Renal cortex interstitium (tissue), 11 donors: ENCODE data around the gene PSD4. TPM values are rescaled to one million over a fixed set of nuclear protein-coding genes. Genes with fewer than 3 reads are reported as not detected.

Experiments
- DNase-seq, 11 donors: peaks; one replicate each; pipeline ENCODE4 v3.0.0-alpha.2; 2013; ENCODE audit warnings: low read depth in 9 of 11, low spot score in 4 of 11; ENCODE audit errors: extremely low read depth in 1 of 11
- polyA plus RNA-seq, 3 donors: library from polyadenylated mRNA; unstranded; fragments of 120-200 nt; gene quantifications; one replicate each; pipeline ENCODE4 v1.2.1, GENCODE V29; 2013; ENCODE audit not compliant: insufficient read length in 3 of 3

Gene PSD4
- polyA plus RNA-seq, 3 donors = 7.1 to 11.1 (median 9.4) TPM

- no peak for DNase-seq
Observed at GRCh38 chr2:113178069-113178746, 4.4 kb downstream of the PSD4 start.

- no peak for DNase-seq
Observed at GRCh38 chr2:113178891-113179290, 5.1 kb downstream of the PSD4 start.

- no peak for DNase-seq
Observed at GRCh38 chr2:113179446-113180045, 5.8 kb downstream of the PSD4 start.

- no peak for DNase-seq
Observed at GRCh38 chr2:113180131-113180946, 6.6 kb downstream of the PSD4 start.

GRCh38 chr2:113181258-113182051, 7.7 kb downstream of the PSD4 start:
- no peak for DNase-seq

- no peak for DNase-seq
Observed at GRCh38 chr2:113182471-113183260, 8.9 kb downstream of the PSD4 start.

- DNase-seq = no peak
Observed at GRCh38 chr2:113183264-113183663, 9.5 kb downstream of the PSD4 start.

- DNase-seq = no peak
Observed at GRCh38 chr2:113183703-113184102, 9.9 kb downstream of the PSD4 start.

- DNase-seq = no peak
Observed at GRCh38 chr2:113184531-113185230, 10.9 kb downstream of the PSD4 start.

GRCh38 chr2:113185664-113186432, 12.1 kb downstream of the PSD4 start:
- DNase-seq = no peak

GRCh38 chr2:113186433-113186796, 12.6 kb downstream of the PSD4 start:
- DNase-seq = no peak

- DNase-seq = no peak
Observed at GRCh38 chr2:113187771-113188170, 14.0 kb downstream of the PSD4 start.

GRCh38 chr2:113190871-113191270, 17.1 kb downstream of the PSD4 start:
- no peak for DNase-seq

GRCh38 chr2:113192459-113193100, 18.8 kb downstream of the PSD4 start:
- DNase-seq = no peak

- no peak for DNase-seq
Observed at GRCh38 chr2:113195923-113196501, 22.2 kb downstream of the PSD4 start.

GRCh38 chr2:113196839-113197238, 23.1 kb downstream of the PSD4 start:
- DNase-seq = no peak
